NCI-H1048 (cell line): ENCODE data around the gene NUDCD3.
"Not testable (repeated sequence)": the region's sequence is repeated elsewhere in the genome, so short reads cannot be mapped to it uniquely, and the experiment has no call there.

Experiments used
- DNase-seq: peaks from one replicate; lab custom pipeline; 2025; lab: John Stamatoyannopoulos, UW

NUDCD3 gene

GRCh38 chr7:44447874-44448425 is 42.5 kb downstream of the NUDCD3 start:
- no peak for DNase-seq

GRCh38 chr7:44445986-44446671 is 44.3 kb downstream of the NUDCD3 start:
- DNase-seq: no peak

- no peak for DNase-seq
Measured at GRCh38 chr7:44441079-44441478, 49.4 kb downstream of the NUDCD3 start.

- DNase-seq: no peak
Measured at GRCh38 chr7:44440577-44441078, 49.8 kb downstream of the NUDCD3 start.

DNA sequence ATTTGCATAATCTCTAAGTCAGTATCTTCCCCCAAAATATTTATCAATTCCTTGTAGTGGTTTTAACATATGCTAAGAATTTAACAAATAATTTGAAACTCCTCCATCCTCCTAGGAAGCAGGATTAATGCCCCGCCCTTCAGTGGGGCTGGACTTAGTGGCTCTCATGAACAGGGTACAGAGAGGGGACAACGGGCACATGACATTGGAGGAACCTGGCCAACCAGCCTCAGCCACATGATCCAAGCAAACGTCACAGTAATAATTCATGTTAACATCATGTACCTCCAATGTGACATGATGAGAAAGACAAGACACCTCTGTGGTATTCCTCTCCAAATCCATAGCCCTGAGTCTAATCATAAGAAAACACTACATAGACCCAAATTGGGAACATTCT is 50.5 kb downstream of the NUDCD3 start:
- no peak for DNase-seq

GRCh38 chr7:44438816-44439215 is 51.6 kb downstream of the NUDCD3 start:
- DNase-seq: no peak

GRCh38 chr7:44434201-44434600 is 56.3 kb downstream of the NUDCD3 start:
- DNase-seq: no peak

DNA sequence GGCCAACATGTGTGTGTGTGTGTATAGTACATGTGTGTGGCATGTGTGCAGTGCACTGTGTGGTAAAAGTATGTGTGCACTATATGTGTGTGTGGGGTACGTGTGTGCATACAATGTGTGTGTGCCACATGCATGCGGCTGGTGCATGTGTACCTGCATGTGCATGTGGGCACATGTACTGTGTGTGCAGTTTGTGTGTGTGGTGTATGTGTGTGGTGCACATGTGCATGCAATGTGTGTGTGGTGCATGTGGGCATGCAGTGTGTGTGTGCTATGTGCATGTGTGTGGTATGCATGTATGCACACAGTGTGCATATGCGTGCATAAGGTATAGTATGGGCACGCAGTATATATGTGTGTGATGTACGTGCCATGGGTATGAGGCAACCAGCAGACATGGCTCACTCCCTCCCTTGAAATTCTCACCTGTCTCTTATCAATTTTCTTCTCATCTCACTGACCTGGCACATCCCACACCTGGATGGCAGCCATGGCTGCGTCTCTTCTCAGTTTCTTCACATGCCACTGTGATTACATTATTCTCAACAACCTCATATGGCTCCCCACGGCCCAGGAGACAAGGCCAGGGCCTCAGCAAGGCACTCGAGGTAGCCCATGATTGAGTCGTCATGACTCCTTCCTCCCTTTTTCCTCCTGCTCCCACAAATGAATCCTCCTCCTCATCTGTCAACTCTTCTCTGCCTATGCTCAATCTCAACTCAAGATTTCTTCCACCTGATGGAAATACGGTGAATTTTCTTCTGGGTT is 57.0 kb downstream of the NUDCD3 start:
- DNase-seq: no peak

DNA sequence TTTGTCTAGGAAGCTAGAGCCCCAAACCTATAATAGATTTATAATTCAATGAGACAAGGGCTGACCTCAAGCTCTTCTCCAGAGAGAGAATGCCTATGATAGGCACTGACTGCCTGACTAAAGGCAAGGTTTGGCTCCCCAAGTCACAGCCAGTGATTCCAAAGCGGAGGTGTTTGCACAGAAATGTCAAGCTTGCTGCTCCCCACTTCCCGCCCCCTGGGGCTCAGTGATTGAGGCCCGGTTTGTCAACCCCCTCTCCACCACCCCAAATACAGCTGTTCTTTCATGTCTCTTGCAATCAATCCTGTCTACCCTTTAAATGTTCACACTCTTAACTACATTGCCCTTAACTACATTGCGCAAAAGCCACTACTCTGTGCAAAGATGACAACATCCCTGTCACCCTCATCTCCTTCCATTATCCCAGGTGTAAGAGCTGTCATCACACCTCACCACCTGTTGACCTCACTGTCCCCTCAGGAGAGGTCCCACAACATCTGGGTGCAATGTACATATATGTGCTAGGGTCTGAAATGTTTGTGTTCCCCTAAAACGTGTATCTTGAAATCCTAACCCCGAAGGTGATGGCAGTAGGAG is 58.0 kb downstream of the NUDCD3 start:
- no peak for DNase-seq

DNA sequence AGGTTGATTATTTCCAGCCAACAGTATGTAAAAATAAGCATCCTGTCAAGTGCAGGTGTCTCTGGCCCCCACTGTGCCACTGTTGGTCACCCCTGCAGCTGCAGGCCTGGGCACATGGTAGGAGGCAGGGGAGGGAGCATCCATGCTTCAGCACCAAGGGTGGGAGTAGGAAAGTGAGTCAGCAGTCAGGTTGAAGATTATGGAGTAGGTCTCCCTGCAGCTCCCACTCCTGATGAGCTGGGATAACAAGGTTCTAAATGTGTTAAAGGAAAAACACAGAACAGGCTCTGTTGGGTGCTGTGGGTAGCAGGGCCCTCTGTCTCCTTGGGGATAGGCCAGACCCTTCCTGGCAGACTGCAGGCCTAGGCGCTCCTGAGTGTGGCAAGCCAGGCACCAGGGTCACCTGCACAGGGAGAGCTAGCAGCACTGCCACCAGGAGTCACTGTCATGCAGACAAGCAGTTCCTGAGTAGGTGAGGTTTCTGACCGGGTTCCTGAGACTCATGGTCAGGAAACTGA is 59.3 kb downstream of the NUDCD3 start:
- DNase-seq: no peak

DNA sequence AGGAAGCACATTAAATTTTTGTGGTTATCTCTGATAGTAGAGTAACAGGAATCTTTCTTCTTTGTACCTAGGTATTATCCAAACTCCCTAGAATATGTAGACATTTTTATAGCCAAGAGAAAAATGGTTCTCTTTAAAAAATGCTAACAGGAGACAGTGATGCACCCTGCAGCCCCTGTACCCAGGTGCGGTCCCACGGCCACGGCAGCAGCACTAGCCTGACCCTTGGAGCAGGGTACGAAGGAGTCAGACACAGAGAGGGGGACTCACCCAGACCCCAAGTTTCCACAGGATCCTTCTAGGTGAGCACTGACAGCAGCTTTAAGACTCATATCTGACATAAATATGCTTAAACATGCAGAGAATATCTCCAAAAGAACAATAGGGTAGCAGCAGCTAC is 60.4 kb downstream of the NUDCD3 start:
- DNase-seq: no peak

- DNase-seq: not testable (repeated sequence)
Measured at GRCh38 chr7:44424762-44425161, 65.7 kb downstream of the NUDCD3 start.

GRCh38 chr7:44416941-44417340 is 73.5 kb downstream of the NUDCD3 start:
- no peak for DNase-seq

GRCh38 chr7:44415510-44415909 is 74.9 kb downstream of the NUDCD3 start:
- DNase-seq: no peak

DNA sequence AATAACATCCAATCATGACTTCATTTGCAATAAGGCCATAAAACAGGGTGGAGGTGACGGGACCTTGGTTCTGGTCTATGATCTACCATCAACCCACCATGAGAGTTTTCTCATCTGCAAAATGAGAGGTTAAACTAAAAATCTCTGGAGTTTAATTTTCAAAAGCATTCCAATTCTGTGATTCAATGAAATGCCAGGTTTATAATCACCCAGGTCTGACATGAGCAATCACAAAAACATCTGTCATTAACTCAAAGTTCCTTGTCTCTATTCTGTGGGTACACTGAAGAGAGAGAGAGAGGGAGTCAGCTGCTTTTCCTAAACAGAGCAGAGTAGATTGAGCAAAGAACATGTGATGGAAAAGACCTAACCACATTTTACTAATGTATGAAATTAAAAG is 75.4 kb downstream of the NUDCD3 start:
- DNase-seq: no peak

DNA sequence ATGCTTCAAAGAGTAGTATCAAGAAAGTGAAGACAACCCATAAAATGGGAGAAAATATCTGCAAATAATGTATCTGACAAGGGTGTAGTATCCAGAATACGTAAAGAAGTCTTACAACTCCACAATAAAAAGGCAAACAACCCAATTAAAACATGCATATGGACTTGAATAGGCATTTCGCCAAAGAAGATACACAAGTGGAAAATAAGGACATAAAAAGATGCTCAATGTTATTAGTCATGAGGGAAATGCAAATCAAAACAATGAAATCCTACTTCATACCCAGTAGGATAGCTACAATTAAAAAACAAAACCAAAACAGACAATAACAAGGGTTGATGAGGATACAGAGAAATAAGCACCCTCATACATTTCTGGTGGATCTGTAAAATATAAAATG is 79.2 kb downstream of the NUDCD3 start:
- no peak for DNase-seq

DNA sequence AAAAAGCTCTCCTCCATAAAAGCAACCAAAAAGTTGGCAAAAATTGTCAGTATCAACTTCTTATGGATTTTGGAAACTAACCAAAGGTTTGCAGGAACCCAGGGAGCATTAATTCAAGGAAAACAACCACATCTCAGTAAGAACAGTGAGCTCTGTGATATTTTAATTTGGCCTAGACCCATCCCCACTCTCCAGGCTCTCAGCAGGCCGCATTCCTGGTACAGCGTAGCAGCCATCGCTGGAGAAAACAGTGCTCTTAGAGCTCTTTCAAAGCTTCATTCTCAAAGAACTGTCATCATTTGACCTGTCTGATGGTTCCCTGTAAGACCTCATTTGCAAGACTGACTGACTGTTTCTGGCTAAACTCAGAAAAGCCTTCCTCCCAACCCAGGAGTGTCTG is 81.9 kb downstream of the NUDCD3 start:
- no peak for DNase-seq

- DNase-seq: no peak
Measured at GRCh38 chr7:44403775-44404174, 86.7 kb downstream of the NUDCD3 start.

DNA sequence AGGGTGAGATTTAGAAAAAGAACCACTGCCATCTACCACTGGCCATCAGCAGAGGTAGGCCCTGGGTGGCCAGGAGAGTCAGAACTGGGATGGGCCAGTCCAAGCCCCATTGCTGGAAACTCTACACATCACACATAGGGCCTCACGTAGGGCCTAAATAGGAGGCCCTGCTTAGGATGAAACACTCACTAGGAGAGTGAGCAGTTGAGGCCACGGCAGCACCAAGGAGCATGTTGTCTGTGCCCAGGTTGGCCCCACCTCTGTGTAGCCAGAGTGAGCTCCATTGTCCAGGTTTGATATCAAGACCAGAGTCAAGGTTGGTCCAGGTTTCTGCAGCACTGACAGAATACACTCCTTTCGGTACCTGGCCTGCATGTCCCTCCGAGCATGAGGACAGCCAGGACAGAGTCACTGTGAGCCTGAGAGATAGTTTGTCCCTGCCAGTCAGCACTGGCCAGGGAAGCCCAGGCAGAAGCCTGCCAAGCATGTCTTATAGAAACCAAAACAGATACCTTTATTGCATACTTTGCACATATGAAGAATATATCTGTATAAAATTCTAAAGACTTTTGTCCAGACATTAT is 87.2 kb downstream of the NUDCD3 start:
- DNase-seq: no peak

DNA sequence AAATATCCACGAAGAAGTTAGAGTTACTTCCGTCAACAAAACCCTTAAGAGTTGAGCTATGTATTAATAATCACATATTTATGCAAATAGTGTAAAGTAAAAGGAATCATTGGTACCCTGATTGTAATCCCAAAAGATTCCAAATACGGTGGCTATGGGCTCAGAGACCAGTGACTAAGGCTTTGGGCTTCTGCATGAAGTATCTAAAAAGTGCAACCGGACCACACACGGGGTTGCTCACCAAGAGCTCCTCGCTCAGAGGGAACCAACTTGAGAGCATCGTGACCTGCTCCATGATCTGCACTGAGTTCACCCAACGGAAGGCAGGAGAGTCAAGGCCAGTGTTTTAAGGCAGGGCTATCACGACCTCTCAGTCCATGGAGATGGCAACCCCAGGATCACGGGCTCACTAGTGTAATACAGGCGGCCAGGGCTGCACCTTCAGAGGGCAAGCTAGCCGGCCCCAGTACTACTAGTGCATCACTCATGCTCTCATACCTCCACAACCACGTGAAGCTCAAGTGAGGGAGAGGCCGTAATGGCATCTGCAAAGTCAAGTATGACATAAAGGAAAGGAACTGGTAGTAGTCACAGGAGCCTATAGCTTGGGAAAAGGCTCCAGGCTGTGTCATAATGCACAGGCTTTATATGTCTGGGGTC is 87.9 kb downstream of the NUDCD3 start:
- no peak for DNase-seq

- no peak for DNase-seq
Measured at GRCh38 chr7:44401692-44402091, 88.8 kb downstream of the NUDCD3 start.
